Activated gamma-delta T cell (primary cell): ENCODE results near the gene RNF157.
"Not testable (repeated sequence)": the region's sequence is repeated elsewhere in the genome, so short reads cannot be mapped to it uniquely, and the experiment has no call there.

Experiments used
- DNase-seq: peaks from one replicate; lab custom pipeline; 2025; lab: John Stamatoyannopoulos, UW

The RNF157 gene

DNA sequence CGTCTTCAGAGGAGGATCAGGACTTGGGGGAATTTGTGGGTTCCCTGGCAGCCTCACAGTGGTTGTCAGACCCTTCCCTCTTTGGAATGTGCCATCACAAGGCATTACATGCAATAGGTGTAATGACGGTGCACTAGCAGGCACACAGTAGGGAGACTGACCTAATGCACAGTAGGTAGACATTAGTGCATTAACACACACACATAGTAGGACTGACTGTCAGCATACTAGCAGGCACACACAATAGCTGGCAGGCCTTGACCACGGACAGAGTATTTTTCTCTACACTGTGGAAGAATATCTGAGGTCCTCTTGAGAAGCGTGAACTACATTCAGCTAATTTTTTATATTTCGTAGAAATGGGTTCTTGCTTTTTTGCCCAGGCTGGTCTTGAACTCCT, 14.0 kb upstream of the RNF157 start:
- DNase-seq = no peak

DNA sequence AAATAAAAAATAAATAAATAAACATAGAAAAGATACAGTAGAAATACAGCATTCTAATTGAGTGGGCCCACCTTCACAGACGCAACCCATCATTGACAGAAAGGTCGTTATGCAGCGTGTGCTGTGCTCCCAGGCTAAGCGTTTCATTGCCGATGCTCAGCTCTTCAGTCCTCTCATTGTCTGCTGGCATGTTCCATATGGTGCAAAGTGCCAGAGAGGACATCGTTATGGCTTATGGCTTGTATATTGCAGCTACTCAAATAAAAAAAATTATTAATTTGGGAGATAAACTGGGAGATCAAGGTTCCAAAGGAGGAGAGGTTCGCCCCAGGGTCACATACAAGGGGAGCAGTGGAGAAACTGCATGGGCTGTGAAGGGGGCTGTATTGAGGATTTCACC, 13.5 kb upstream of the RNF157 start:
- DNase-seq = no peak

DNA sequence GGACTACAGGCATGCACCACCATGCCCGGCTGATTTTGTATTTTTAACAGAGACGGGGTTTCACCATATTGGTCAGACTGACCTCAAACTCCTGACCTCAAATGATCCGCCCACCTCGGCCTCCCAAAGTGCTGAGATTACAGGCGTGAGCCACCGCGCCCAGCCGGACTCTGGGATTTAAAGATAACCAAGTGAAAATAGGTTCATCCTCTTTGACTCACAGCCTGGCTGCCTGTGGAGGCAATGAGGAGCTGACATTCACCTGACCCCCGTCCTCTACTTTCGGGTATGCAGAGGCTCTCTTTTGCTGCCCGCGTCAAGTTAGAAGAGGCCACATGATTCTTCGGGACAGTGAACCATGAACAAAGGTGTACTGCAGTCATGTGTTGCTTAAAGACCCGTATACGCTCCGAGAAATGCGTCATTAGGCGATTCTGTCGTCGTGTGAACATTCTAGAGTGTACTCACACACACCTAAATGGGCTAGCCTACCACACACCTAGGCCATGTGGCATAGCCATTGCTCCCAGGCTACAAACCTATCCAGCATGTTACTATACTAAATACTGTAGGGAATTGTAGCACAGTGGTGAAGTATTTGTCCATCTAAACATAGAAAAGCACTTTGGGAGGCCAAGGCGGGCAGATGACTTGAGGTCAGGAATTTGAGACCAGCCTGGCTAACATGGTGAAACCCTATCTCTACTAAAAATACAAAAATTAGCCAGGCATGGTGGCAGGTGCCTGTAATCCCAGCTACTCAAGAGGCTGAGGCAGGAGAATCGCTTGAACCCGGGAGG, 12.9 kb upstream of the RNF157 start:
- DNase-seq = not testable (repeated sequence)

- no peak for DNase-seq
These were observed 12.0 kb upstream of the RNF157 start for GRCh38 chr17:76252040-76252954.

DNA sequence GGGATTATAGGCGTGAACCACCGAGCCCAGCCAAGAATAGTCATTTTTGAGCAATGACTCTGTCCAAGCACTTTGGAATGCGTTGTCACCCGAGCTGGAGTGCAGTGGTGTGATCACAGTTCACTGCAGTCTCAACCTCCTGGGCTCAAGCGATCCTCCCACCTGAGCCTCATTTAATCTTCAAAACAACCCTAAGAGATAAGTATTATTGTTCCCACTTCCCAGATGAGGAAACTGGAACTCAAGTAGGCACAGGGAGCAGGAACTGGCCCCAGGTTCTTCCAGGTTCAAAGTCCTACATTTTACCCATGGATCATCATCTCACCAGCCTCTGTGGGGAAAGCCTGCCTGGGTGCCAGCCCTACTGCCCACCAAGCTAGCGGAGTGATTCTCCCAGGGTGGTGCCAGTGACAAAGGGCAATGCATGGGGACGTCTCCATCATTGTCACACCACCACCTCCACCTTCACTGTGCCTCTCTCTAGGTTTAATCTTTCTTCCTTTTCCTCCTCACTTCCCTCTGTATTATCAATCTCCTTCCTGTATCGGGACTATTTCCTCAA, 11.3 kb upstream of the RNF157 start:
- DNase-seq = no peak

DNA sequence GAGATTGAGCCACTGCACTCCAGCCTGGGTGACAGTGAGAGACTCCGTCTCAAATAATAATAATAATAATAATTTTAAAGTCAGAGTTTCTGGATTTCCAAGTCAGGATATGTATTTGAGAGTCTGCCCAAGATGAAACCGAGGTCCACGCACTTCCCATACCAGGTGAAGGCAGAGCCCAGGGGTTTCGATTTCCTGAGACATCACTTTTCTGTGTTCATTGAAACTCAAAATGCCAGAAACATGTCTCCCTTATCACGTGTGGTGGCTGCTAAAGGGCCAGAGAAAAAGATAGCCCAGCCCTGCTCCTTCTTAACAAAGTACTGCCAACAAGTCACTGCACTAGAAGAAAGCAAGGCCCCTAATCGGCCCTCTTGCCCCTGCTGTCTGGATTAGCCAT, 9.8 kb upstream of the RNF157 start:
- DNase-seq = no peak

GRCh38 chr17:76248013-76248782, 7.9 kb upstream of the RNF157 start:
- no peak for DNase-seq

GRCh38 chr17:76247304-76247703, 7.0 kb upstream of the RNF157 start:
- no peak for DNase-seq

DNA sequence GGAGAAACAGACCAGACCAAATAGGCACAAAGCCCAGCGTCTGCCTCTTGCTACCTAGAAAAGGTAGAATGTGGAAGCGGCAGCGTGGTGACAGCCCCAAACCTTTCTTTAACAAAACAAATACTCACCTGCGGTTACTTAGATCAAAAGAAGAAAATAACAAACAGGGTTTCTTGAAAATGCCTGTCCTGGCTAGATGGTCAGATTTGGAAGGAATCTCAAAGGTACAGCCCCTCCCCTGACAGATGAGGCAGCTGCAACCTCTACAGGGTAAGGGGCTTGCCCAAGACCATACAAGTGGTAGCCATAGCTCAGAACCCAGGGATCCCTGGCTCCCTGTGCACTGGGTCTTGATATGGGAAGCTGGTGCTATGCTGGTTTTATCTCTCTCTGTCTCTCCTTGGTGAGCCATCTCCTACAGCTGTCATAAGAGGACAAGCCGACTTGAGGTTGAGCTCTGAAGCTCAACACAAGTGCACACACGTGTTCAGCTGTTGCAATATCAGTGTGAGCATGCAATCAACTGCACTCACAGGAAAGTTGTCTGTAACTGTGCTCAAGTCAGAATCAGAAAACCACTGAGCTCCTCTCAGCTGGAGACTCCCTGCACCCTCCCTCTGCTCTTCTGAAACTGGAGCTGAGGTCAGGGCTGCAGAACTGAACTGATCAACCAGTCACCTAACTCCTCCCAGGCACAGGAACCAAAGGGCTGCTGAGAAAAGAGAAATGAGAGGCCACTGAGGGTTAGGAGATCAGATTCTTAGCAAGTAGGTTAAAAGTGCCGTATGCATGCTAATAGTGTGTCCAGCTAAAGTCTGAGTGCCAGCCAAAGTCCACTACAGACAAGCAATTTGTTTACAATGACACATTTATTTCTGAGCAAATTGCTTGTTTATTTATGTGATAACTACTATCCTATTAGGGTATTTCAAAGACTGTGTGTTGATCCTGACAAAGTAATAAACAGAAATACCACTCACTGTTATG, 6.1 kb upstream of the RNF157 start:
- DNase-seq = no peak

- not testable (repeated sequence) for DNase-seq
These were observed 4.4 kb upstream of the RNF157 start for GRCh38 chr17:76244721-76245120.

DNA sequence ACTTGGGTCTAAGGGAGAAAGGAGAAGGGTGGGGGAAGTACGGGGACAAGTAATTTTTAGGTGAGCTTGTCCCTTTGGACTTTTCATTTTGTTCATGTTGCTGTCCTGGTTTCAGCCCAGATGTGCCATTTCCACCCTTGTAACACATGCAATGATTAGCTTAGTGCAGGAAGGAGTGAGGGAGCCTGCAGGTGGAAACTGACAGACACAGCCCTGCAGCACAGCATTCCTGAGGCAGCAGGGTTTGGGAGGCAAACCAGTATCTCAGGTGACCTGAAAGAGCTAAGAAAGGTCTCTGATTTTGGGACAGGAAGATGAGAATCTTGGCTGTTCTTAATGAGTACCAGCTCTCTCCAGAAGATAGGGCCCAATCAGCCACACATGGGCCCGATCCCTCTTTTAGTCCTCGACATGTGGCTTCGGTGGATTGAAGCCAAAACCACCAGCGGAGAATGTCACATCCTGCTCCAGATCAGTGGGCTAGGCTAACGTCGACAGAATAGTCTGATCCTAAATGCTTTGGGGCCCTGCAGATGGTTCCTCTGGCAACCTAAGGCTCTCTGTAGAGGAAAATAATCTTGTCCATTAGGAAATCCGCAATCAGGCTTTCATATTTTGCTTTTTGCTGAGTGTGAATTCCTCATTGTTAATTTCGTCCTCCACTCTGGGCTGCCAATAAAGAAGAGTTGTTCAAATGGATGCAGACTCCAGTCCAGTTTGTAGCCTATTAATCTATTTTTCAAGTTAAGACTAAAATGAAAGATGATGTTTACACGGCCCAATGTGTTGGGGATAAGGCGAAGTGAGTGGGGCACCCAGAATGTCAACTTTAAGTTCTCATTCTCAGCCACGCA, 3.8 kb upstream of the RNF157 start:
- no peak for DNase-seq

- no peak for DNase-seq
These were observed 1.5 kb upstream of the RNF157 start for GRCh38 chr17:76241691-76242255.

- DNase-seq = no peak
These were observed 878 bp upstream of the RNF157 start for GRCh38 chr17:76241204-76241538.

GRCh38 chr17:76239538-76240274, 587 bp downstream of the RNF157 start:
- DNase-seq = no peak

DNA sequence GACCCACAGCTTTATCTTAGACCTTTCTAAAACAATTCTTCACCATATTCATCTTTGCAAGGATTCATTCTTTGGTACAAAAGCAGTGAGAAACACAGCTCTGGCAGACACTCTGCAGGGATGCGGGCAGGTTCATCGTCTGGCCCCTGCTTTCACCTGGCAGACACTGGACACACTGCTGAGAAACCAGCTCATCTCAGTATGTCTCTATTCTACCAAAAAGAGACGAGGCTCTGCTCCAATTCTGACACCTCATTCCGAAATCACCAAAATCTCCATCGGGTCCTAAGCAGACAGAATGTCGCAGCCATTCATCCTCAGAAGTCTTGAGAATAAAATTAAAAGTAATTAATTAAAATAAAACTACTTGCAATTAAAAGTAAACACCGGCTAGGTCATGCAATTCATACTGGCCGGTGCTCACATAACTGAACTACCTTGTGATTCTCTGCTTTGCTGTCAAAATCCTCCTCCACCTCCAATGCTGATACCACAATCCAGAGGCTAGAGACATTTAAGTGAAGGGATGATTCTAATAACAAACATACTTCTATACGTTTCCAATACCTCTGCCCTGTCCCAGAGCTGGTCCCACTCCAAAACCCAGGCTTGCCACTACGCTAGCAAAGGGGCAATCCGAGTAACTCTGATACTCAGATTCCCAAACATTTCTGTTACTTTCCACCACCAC, 1.3 kb downstream of the RNF157 start:
- DNase-seq = no peak

DNA sequence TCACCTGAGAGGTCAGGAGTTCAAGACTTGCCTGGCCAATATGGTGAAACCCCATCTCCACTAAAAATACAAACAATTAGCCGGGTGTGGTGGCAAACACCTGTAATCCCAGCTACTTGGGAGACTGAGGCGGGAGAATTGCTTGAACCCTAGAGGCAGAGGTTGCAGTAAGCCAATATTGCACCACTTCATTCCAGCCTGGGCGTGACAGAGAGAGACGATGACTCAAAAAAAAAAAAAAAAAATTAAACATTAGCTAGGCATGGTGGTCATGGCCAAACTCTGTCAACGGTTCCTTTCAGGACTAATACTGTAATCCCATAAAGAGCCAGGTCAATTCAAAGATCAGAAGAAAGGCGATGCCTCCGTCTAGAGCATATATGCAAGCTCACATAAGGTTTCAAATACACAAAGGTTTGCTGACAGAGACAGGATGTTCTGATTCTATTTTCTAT, 2.4 kb downstream of the RNF157 start:
- DNase-seq = no peak

DNA sequence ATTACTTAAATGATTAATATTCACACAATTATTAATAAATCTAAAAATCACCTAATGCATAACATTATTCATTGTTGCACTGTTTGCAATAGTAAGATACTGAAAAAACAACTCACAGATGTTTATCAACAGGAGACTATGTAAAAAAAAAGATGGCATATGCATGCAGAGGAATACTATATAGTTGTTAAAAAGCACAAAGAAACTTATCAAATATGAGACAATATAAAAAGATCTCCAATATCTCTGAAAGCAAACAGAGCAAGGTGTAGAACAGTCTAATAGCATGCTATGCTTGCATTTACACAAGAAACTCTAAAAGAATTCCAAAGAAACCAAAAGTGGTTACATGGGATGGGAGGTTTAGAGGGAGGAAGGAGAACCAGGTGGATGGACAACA, 3.7 kb downstream of the RNF157 start:
- no peak for DNase-seq

- DNase-seq = no peak
These were observed 4.4 kb downstream of the RNF157 start for GRCh38 chr17:76235883-76236282.
